Calu3 (cell line): Measurements from ENCODE around the gene CHSY1. TPM values are rescaled to one million over a fixed set of nuclear protein-coding genes. Genes with fewer than 3 reads are reported as not detected.

Experiments
- BruUV-seq: library from RNA; stranded (reverse); fragments of 400-500 nt; replicated peaks from 2 replicates; lab custom pipeline; 2021; lab: Mats Ljungman, UMichigan
- CTCF ChIA-PET: fragments of 300-600 bp; sonication (Branson Sonifier 250); formaldehyde crosslinking; loops from one replicate; lab custom pipeline; 2022; ENCODE audit warnings: antibody characterized with exemption; lab: Charles Lee
- DNase-seq: peaks from one replicate; pipeline ENCODE4 v3.0.0; 2022
- H3K27ac Mint-ChIP-seq: one replicate; pipeline ENCODE4 v1.8.0; 2022; ENCODE audit warnings: mixed read lengths; ENCODE audit not compliant: unreplicated experiment
- H3K27me3 Mint-ChIP-seq: one replicate; pipeline ENCODE4 v1.8.0; 2022; ENCODE audit warnings: mixed read lengths; ENCODE audit not compliant: unreplicated experiment
- H3K36me3 Mint-ChIP-seq: one replicate; pipeline ENCODE4 v1.8.0; 2022; ENCODE audit warnings: mild to moderate bottlenecking, moderate library complexity, mixed read lengths; ENCODE audit not compliant: insufficient read depth, unreplicated experiment
- H3K4me1 Mint-ChIP-seq: one replicate; pipeline ENCODE4 v1.8.0; 2022; ENCODE audit warnings: mild to moderate bottlenecking, low read depth, mixed read lengths; ENCODE audit not compliant: unreplicated experiment
- H3K4me3 Mint-ChIP-seq: one replicate; pipeline ENCODE4 v1.8.0; 2022; ENCODE audit warnings: mild to moderate bottlenecking, low read depth, moderate library complexity, mixed read lengths; ENCODE audit not compliant: unreplicated experiment
- H3K9me3 Mint-ChIP-seq: one replicate; pipeline ENCODE4 v1.8.0; 2022; ENCODE audit warnings: low read depth, mixed read lengths; ENCODE audit not compliant: unreplicated experiment
- CTCF ChIP-seq: fragments of 200-600 bp; IDR thresholded peaks from one replicate; pipeline ENCODE4 v1.8.0; 2022; ENCODE audit warnings: antibody characterized with exemption; ENCODE audit not compliant: unreplicated experiment
- intact Hi-C: fragments of 100-400 bp; cut with micrococcal nuclease; formaldehyde crosslinking; loops from one replicate; pipeline ENCODE4 v1.10.0; 2022; ENCODE audit not compliant: unreplicated experiment
- total RNA-seq: library from RNA; stranded (reverse); gene quantifications from 2 replicates; pipeline ENCODE4 v1.2.3, GENCODE V29; 2022

CHSY1 gene
- total RNA-seq, 1 experiment from 2014 or later: 25.0 TPM

- no TSS peak for BruUV-seq
- DNase-seq: no peak
- no peak for TF ChIP-seq CTCF
- no peak overlapping the region for H3K4me3 Mint-ChIP-seq
- no peaks in the 10 kb centered on the region for H3K36me3 Mint-ChIP-seq
- H3K9me3 Mint-ChIP-seq: no peaks in the 10 kb centered on the region
- peaks cover 10% of the 10 kb centered on the region for H3K4me1 Mint-ChIP-seq
- CTCF ChIA-PET: no interaction called here
- H3K27me3 Mint-ChIP-seq: no peaks in the 10 kb centered on the region
- intact Hi-C loops: no loop called here
- no peak overlapping the region for H3K27ac Mint-ChIP-seq
These were observed 63.8 kb downstream of the CHSY1 start for GRCh38 chr15:101187820-101188636.

- intact Hi-C loops: no loop called here
- CTCF ChIA-PET: no interaction called here
- no peak overlapping the region for H3K4me3 Mint-ChIP-seq
- no peak for TF ChIP-seq CTCF
- DNase-seq: no peak
- no peak overlapping the region for H3K27ac Mint-ChIP-seq
- H3K9me3 Mint-ChIP-seq: no peaks in the 10 kb centered on the region
- no peaks in the 10 kb centered on the region for H3K36me3 Mint-ChIP-seq
- no TSS peak for BruUV-seq
- H3K4me1 Mint-ChIP-seq: no peaks in the 10 kb centered on the region
- H3K27me3 Mint-ChIP-seq: no peaks in the 10 kb centered on the region
These were observed 66.1 kb downstream of the CHSY1 start for GRCh38 chr15:101185770-101186169.

- no peak for TF ChIP-seq CTCF
- CTCF ChIA-PET: no interaction called here
- no peaks in the 10 kb centered on the region for H3K27me3 Mint-ChIP-seq
- no peak overlapping the region for H3K4me3 Mint-ChIP-seq
- H3K4me1 Mint-ChIP-seq: no peaks in the 10 kb centered on the region
- H3K36me3 Mint-ChIP-seq: no peaks in the 10 kb centered on the region
- intact Hi-C loops: no loop called here
- DNase-seq: no peak
- no TSS peak for BruUV-seq
- H3K9me3 Mint-ChIP-seq: no peaks in the 10 kb centered on the region
- H3K27ac Mint-ChIP-seq: no peak overlapping the region
These were observed 66.5 kb downstream of the CHSY1 start for GRCh38 chr15:101185336-101185735.

- BruUV-seq: no TSS peak
- H3K4me1 Mint-ChIP-seq: no peaks in the 10 kb centered on the region
- TF ChIP-seq CTCF: no peak
- CTCF ChIA-PET: no interaction called here
- H3K27me3 Mint-ChIP-seq: no peaks in the 10 kb centered on the region
- no peak overlapping the region for H3K27ac Mint-ChIP-seq
- H3K36me3 Mint-ChIP-seq: no peaks in the 10 kb centered on the region
- DNase-seq: no peak
- intact Hi-C loops: no loop called here
- no peaks in the 10 kb centered on the region for H3K9me3 Mint-ChIP-seq
- H3K4me3 Mint-ChIP-seq: no peak overlapping the region
These were observed 67.0 kb downstream of the CHSY1 start for GRCh38 chr15:101184830-101185229.
